Measurements from ENCODE around the gene CAMK2G.

DNA sequence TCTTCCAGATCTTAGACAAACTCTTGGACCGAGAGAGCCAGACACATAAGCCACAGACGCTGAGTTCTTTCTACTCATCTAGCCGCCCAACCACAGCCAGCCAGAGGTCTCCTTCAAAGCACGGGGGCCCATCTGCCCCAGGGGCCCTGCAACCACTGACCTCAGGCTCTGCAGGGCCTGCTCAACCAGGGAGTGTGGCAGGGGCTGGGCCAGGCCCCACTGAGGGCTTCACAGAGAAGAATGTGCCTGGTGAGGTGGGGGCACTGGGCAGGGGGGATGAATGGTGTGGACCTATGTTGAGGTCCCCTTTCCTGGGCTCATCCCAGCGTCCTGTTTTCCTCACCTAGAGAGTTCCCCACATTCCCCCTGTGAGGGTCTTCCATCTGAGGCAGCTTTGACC lies 77.6 kb downstream of the CAMK2G start:
- no peak for TF ChIP-seq POLR2A (IDR thresholded peaks at IDR 0.05)
- TF ChIP-seq, protein P1, sequence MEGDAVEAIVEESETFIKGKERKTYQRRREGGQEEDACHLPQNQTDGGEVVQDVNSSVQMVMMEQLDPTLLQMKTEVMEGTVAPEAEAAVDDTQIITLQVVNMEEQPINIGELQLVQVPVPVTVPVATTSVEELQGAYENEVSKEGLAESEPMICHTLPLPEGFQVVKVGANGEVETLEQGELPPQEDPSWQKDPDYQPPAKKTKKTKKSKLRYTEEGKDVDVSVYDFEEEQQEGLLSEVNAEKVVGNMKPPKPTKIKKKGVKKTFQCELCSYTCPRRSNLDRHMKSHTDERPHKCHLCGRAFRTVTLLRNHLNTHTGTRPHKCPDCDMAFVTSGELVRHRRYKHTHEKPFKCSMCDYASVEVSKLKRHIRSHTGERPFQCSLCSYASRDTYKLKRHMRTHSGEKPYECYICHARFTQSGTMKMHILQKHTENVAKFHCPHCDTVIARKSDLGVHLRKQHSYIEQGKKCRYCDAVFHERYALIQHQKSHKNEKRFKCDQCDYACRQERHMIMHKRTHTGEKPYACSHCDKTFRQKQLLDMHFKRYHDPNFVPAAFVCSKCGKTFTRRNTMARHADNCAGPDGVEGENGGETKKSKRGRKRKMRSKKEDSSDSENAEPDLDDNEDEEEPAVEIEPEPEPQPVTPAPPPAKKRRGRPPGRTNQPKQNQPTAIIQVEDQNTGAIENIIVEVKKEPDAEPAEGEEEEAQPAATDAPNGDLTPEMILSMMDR (IDR thresholded peaks at IDR 0.05), result no peak
- no peak for TF ChIP-seq POLR2AphosphoS5 (IDR thresholded peaks at IDR 0.05)
- TF ChIP-seq EP300 (IDR thresholded peaks at IDR 0.05), result no peak
